ENCODE measurements around the gene DNAJC9.
"Not testable (repeated sequence)": the region's sequence is repeated elsewhere in the genome, so short reads cannot be mapped to it uniquely, and the experiment has no call there.

The DNAJC9 gene

GRCh38 chr10:73246646-73247508 is at the start of gene DNAJC9:
DNAJC9 (minus strand) TSS chr10:73247255; CDS start chr10:73247189, 66 bp downstream.
- peak; percentile 98 for DNase-seq (ENCODE audit: low spot score)

GRCh38 chr10:73293461-73293860 is 46.4 kb upstream of the DNAJC9 start:
- no peak for DNase-seq (ENCODE audit: low spot score)

GRCh38 chr10:73289958-73290357 is 42.9 kb upstream of the DNAJC9 start:
- DNase-seq (ENCODE audit: low spot score), result no peak

- DNase-seq (ENCODE audit: low spot score), result no peak
These were observed 40.4 kb upstream of the DNAJC9 start for GRCh38 chr10:73287441-73287840.

- no peak for DNase-seq (ENCODE audit: low spot score)
These were observed 34.0 kb upstream of the DNAJC9 start for GRCh38 chr10:73281097-73281496.

- no peak for DNase-seq (ENCODE audit: low spot score)
These were observed 17.4 kb upstream of the DNAJC9 start for GRCh38 chr10:73264423-73264822.

- no peak for DNase-seq (ENCODE audit: low spot score)
These were observed 16.8 kb upstream of the DNAJC9 start for GRCh38 chr10:73263693-73264347.

GRCh38 chr10:73262880-73263555 is 16.0 kb upstream of the DNAJC9 start:
- DNase-seq (ENCODE audit: low spot score), result no peak

- DNase-seq (ENCODE audit: low spot score), result no peak
These were observed 15.2 kb upstream of the DNAJC9 start for GRCh38 chr10:73262105-73262730.

- no peak for DNase-seq (ENCODE audit: low spot score)
These were observed 14.4 kb upstream of the DNAJC9 start for GRCh38 chr10:73261362-73261995.

- DNase-seq (ENCODE audit: low spot score), result not testable (repeated sequence)
These were observed 11.6 kb upstream of the DNAJC9 start for GRCh38 chr10:73258612-73259011.

GRCh38 chr10:73253225-73253555 is 6.1 kb upstream of the DNAJC9 start:
- no peak for DNase-seq (ENCODE audit: low spot score)

GRCh38 chr10:73252445-73253224 is 5.6 kb upstream of the DNAJC9 start, which contains the start of gene MRPS16:
MRPS16 (minus strand) TSS chr10:73252644; CDS start chr10:73252482, 162 bp downstream.
- DNase-seq (ENCODE audit: low spot score), result peak; percentile 95

- DNase-seq (ENCODE audit: low spot score), result peak; percentile 49
These were observed 4.8 kb upstream of the DNAJC9 start for GRCh38 chr10:73251683-73252444.

- no peak for DNase-seq (ENCODE audit: low spot score)
These were observed 1.2 kb upstream of the DNAJC9 start for GRCh38 chr10:73248259-73248724.

GRCh38 chr10:73247509-73248258 is 629 bp upstream of the DNAJC9 start:
- DNase-seq (ENCODE audit: low spot score), result no peak

- no peak for DNase-seq (ENCODE audit: low spot score)
These were observed 771 bp downstream of the DNAJC9 start for GRCh38 chr10:73246322-73246645.

- DNase-seq (ENCODE audit: low spot score), result no peak
These were observed 2.1 kb downstream of the DNAJC9 start for GRCh38 chr10:73244866-73245477.

- no peak for DNase-seq (ENCODE audit: low spot score)
These were observed 7.1 kb downstream of the DNAJC9 start for GRCh38 chr10:73239908-73240307.

All from ecto neural progenitor cell (in vitro differentiated cells).